HepG2 (cell line): ENCODE measurements around the gene MCFD2. TPM values are rescaled to one million over a fixed set of nuclear protein-coding genes. Genes with fewer than 3 reads are reported as not detected.
A peak's percentile ranks its signal among the peaks of the same experiment; 100 is the strongest.

Experiments used
- ATF5 ChIP-seq: sonication (generic); formaldehyde crosslinking; IDR thresholded peaks from 2 replicates; pipeline ENCODE4 v1.4.0; 2020; ENCODE audit warnings: mild to moderate bottlenecking, low read depth, missing genetic modification reagents
- ETV5 ChIP-seq: IDR thresholded peaks from 2 replicates; pipeline ENCODE4 v1.6.1; 2018; ENCODE audit warnings: missing biosample characterization, missing genetic modification reagents, inconsistent platforms, borderline replicate concordance
- EZH2 ChIP-seq: conservative IDR thresholded peaks from 2 replicates; pipeline ENCODE4 v1.6.1; 2012; ENCODE audit warnings: mild to moderate bottlenecking, low read depth, low read length, moderate library complexity
- FOSL2 ChIP-seq: sonication (generic); formaldehyde crosslinking; IDR thresholded peaks from 2 replicates; pipeline ENCODE4 v1.4.0; 2020; ENCODE audit warnings: missing genetic modification reagents
- FOXO1 ChIP-seq: sonication (generic); formaldehyde crosslinking; IDR thresholded peaks from 2 replicates; pipeline ENCODE4 v1.4.0; 2020; ENCODE audit warnings: missing genetic modification reagents
- FUBP1 ChIP-seq: sonication (generic); formaldehyde crosslinking; IDR thresholded peaks from 2 replicates; pipeline ENCODE4 v1.5.1; 2020; ENCODE audit warnings: missing genetic modification reagents, mild to moderate bottlenecking, borderline replicate concordance
- GFI1 ChIP-seq: sonication (generic); formaldehyde crosslinking; IDR thresholded peaks from 2 replicates; pipeline ENCODE4 v1.5.0; 2020; ENCODE audit warnings: missing genetic modification reagents, mild to moderate bottlenecking, borderline replicate concordance
- HNF4G ChIP-seq, 2 experiments: sonication (generic) in 1 of 2; formaldehyde crosslinking in 1 of 2; IDR thresholded peaks; 2 replicates each; pipeline versions ENCODE4 v1.4.0 to v1.6.1; 2011 to 2020; ENCODE audit warnings: borderline replicate concordance in 2 of 2, low read depth in 2 of 2, mild to moderate bottlenecking in 2 of 2, low read length in 1 of 2, missing genetic modification reagents in 1 of 2, moderate library complexity in 1 of 2
- NAIF1 ChIP-seq: sonication (generic); formaldehyde crosslinking; IDR thresholded peaks from 2 replicates; pipeline ENCODE4 v1.5.0; 2020; ENCODE audit warnings: mild to moderate bottlenecking, missing genetic modification reagents, borderline replicate concordance
- PCBP1 ChIP-seq: fragments of 200-400 bp; formaldehyde crosslinking; IDR thresholded peaks from 2 replicates; pipeline ENCODE4 v1.6.1; 2017; ENCODE audit warnings: mild to moderate bottlenecking, low read depth, low read length, borderline replicate concordance
- RCOR2 ChIP-seq: IDR thresholded peaks from 2 replicates; pipeline ENCODE4 v1.6.1; 2016; ENCODE audit warnings: missing biosample characterization, missing genetic modification reagents
- TCF12 ChIP-seq, 2 experiments: fragments of 450-650 bp in 1 of 2; sonication (generic) in 1 of 2; formaldehyde crosslinking in 1 of 2; IDR thresholded peaks; 2 replicates each; pipeline versions ENCODE4 v1.6.1 to v1.8.0; 2017 to 2022; ENCODE audit warnings: antibody characterized with exemption in 1 of 2, mild to moderate bottlenecking in 1 of 2, missing genetic modification reagents in 1 of 2, moderate library complexity in 1 of 2
- THYN1 ChIP-seq: sonication (generic); formaldehyde crosslinking; IDR thresholded peaks from 2 replicates; pipeline ENCODE4 v1.8.1; 2023; ENCODE audit warnings: low read depth, mild to moderate bottlenecking, moderate library complexity, missing genetic modification reagents, borderline replicate concordance
- ZBTB8A ChIP-seq: sonication (generic); formaldehyde crosslinking; IDR thresholded peaks from 2 replicates; pipeline ENCODE4 v1.4.0; 2020; ENCODE audit warnings: mild to moderate bottlenecking, low read depth, missing genetic modification reagents, borderline replicate concordance
- ZGPAT ChIP-seq: IDR thresholded peaks from 2 replicates; pipeline ENCODE4 v1.6.1; 2016; ENCODE audit warnings: mild to moderate bottlenecking
- ZNF18 ChIP-seq: sonication (generic); formaldehyde crosslinking; IDR thresholded peaks from 2 replicates; pipeline ENCODE4 v1.8.0; 2022; ENCODE audit warnings: mild to moderate bottlenecking, missing genetic modification reagents; ENCODE audit not compliant: insufficient replicate concordance
- ZNF605 ChIP-seq: sonication (generic); formaldehyde crosslinking; IDR thresholded peaks from 2 replicates; pipeline ENCODE4 v1.8.0; 2022; ENCODE audit warnings: mild to moderate bottlenecking, missing genetic modification reagents
- ZNF790 ChIP-seq: sonication (generic); formaldehyde crosslinking; IDR thresholded peaks from 2 replicates; pipeline ENCODE4 v1.8.0; 2022; ENCODE audit warnings: missing genetic modification reagents, mild to moderate bottlenecking, borderline replicate concordance
- ZSCAN21 ChIP-seq: sonication (generic); formaldehyde crosslinking; IDR thresholded peaks from 2 replicates; pipeline ENCODE4 v1.8.0; 2022; ENCODE audit warnings: mild to moderate bottlenecking, missing genetic modification reagents, moderate library complexity, borderline replicate concordance
- polyA plus RNA-seq, 8 experiments: library from polyadenylated mRNA; depleted of rRNA in 3 of 8; stranded (reverse) in 7 of 8; unstranded in 1 of 8; fragments of >200 nt; fragmentation: Illumina TruSeq in 4 of 8; extraction: Trizol in 4 of 8; gene quantifications; 2 replicates each; pipeline versions ENCODE4 v1.2.1 to v1.2.3, GENCODE V29; 2011 to 2016; ENCODE audit warnings: low read depth in 4 of 8, missing spikeins in 1 of 8, mixed read lengths in 1 of 8; ENCODE audit not compliant: insufficient read depth in 1 of 8
- total RNA-seq, 5 experiments: library from RNA; depleted of rRNA; stranded (reverse); fragments of >200 nt; fragmentation: Illumina TruSeq; extraction: Trizol; gene quantifications; 2 replicates each; pipeline ENCODE4 v1.2.3, GENCODE V29; 2016; ENCODE audit warnings: low read depth in 1 of 5
- TF ChIP-seq, protein P1 (sequence below): sonication (generic); formaldehyde crosslinking; IDR thresholded peaks from 2 replicates; pipeline ENCODE4 v1.8.1; 2023; ENCODE audit warnings: mild to moderate bottlenecking, moderate library complexity, missing genetic modification reagents

MCFD2 gene
- total and polyA plus RNA-seq, 2 of the 13 experiments (the other 11 are each of a cell fraction or from before 2014, with no cell fraction given) = 183 to 232 TPM

- peak; percentile 61; the same call in 1 of the 2 replicates for TF ChIP-seq ZGPAT (CRISPR knock-in tag)
- TF ChIP-seq ATF5 (CRISPR knock-in tag) = no peak
- peak; percentile 34; the same call in 1 of the 2 replicates for TF ChIP-seq ETV5 (CRISPR knock-in tag)
- TF ChIP-seq ZNF790 = no peak
- no peak for TF ChIP-seq PCBP1
- TF ChIP-seq HNF4G (IDR thresholded peaks at IDR 0.05; ENCODE audit: borderline replicate concordance, low read depth, low read length) = peak; percentile 51
- TF ChIP-seq HNF4G (CRISPR knock-in tag; IDR thresholded peaks at IDR 0.05; ENCODE audit: borderline replicate concordance, low read depth) = peak; percentile 59; the same call in 1 of the 2 replicates
- no peak for TF ChIP-seq THYN1 (CRISPR knock-in tag)
- TF ChIP-seq EZH2 = no peak
- TF ChIP-seq, protein P1, sequence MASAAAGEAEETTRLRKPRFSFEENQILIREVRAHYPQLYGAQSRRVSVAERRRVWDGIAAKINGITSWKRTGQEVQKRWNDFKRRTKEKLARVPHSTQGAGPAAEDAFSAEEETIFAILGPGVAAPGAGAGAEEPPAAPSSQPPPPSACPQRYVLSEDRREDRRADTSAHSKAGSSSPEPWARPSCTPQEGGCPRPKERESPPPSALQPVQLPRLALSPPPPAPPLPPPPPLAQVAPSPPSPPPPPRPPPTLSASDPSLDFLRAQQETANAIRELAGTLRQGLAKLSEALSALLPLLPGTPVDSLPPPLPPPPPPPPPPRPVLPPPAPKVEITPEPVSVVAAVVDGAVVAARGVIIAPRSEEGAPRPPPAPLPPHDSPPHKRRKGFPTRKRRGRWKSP (CRISPR knock-in tag) = no peak
- TF ChIP-seq RCOR2 (CRISPR knock-in tag) = peak; percentile 76
- TF ChIP-seq TCF12 (IDR thresholded peaks at IDR 0.05) = no peak
- TF ChIP-seq TCF12 (CRISPR knock-in tag; IDR thresholded peaks at IDR 0.05) = no peak
- TF ChIP-seq FOSL2 (CRISPR knock-in tag) = peak; percentile 98
- TF ChIP-seq NAIF1 (CRISPR knock-in tag) = no peak
- TF ChIP-seq ZNF605 (CRISPR knock-in tag) = no peak
- TF ChIP-seq ZBTB8A = no peak
- TF ChIP-seq ZSCAN21 (CRISPR knock-in tag) = no peak
- TF ChIP-seq ZNF18 = no peak
- TF ChIP-seq FUBP1 (CRISPR knock-in tag) = no peak
- peak; percentile 56; the same call in 1 of the 2 replicates for TF ChIP-seq GFI1 (CRISPR knock-in tag)
- peak; percentile 30; the same call in 1 of the 2 replicates for TF ChIP-seq FOXO1
Observed at GRCh38 chr2:46954951-46955571, 39.5 kb upstream of the MCFD2 start (continued).
